Body of pancreas (tissue), 4 donors: ENCODE measurements around the gene EGLN1.
A peak's percentile ranks its signal among the peaks of the same experiment; 100 is the strongest.

Experiments used
- POLR2A ChIP-seq, 3 donors: fragments of 450-650 bp; IDR thresholded peaks; one replicate each; pipeline ENCODE4 v1.6.1; 2016; ENCODE audit warnings: antibody characterized with exemption in 3 of 3, mild to moderate bottlenecking in 2 of 3
- TF ChIP-seq, protein P1 (sequence below), 7 experiments: fragments of 450-650 bp in 4 of 7; fragments of 200-600 bp in 3 of 7; sonication (generic) in 3 of 7; IDR thresholded peaks; one replicate each; pipeline ENCODE4 v1.5.1; 2016 to 2019; ENCODE audit warnings: antibody characterized with exemption in 7 of 7

DNA sequence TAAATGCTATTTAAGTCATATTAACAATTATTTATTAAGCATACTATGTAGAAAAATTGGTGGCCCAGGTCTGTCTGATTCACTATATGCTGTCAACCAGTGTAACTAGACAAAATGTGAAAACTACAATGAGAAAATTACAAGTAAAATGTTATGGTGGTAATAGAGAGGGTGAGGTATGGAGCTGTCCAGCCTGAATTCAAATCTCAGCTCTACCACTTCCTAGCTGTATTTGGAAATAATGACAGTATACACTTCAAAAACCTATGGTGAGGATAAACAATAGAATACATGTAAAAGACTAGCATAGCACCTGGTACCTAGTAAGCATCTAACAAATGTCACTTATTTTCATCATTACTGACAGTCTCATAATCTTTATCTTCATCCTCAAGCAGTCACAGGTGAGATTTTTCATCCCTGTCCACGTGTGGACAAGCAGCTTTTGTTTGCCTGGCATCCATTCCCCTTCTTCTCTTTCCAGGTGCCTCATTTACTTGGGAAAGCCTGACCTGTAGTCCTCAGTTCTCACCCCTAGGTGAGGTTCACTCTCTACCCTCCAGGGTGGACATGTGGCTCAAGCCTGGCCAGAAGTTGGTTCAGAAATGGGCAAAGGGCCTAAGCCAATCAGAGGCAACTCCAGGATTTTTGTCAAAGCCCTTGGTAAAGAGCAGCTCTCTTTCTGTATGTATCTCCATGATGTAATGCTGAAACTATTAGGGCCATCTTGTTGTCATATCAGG, 29.5 kb downstream of the EGLN1 start:
- TF ChIP-seq POLR2A (IDR thresholded peaks at IDR 0.05) = no peak
- TF ChIP-seq, protein P1, sequence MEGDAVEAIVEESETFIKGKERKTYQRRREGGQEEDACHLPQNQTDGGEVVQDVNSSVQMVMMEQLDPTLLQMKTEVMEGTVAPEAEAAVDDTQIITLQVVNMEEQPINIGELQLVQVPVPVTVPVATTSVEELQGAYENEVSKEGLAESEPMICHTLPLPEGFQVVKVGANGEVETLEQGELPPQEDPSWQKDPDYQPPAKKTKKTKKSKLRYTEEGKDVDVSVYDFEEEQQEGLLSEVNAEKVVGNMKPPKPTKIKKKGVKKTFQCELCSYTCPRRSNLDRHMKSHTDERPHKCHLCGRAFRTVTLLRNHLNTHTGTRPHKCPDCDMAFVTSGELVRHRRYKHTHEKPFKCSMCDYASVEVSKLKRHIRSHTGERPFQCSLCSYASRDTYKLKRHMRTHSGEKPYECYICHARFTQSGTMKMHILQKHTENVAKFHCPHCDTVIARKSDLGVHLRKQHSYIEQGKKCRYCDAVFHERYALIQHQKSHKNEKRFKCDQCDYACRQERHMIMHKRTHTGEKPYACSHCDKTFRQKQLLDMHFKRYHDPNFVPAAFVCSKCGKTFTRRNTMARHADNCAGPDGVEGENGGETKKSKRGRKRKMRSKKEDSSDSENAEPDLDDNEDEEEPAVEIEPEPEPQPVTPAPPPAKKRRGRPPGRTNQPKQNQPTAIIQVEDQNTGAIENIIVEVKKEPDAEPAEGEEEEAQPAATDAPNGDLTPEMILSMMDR (IDR thresholded peaks at IDR 0.05) = peak in 2 of 7 experiments; percentile 10 to 15
